ENCODE data around the gene ABCC10.
A peak's percentile ranks its signal among the peaks of the same experiment; 100 is the strongest.
"Not testable (repeated sequence)": the region's sequence is repeated elsewhere in the genome, so short reads cannot be mapped to it uniquely, and the experiment has no call there.

ABCC10 gene

GRCh38 chr6:43444036-43444435 lies 16.7 kb downstream of the ABCC10 start:
- DNase-seq (ENCODE audit: low read depth in 2 of 2), result no peak

GRCh38 chr6:43444582-43444981 lies 17.2 kb downstream of the ABCC10 start:
- no peak for DNase-seq (ENCODE audit: low read depth in 2 of 2)

- no peak for DNase-seq (ENCODE audit: low read depth in 2 of 2)
These were observed 18.2 kb downstream of the ABCC10 start for GRCh38 chr6:43445576-43445975.

DNA sequence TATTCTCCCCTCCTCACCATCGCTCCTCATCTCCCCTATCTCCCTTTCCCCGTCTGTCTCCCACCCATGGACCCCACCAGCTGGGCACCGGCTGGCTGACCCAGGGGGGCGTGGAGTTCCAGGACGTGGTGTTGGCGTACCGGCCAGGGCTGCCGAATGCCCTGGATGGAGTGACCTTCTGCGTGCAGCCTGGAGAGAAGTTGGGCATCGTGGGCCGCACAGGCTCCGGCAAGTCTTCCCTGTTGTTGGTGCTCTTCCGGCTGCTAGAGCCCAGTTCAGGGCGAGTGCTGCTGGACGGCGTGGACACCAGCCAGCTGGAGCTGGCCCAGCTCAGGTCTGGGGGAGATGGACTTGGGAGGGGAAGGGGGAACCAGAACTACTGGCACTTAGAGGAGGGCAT lies 20.3 kb downstream of the ABCC10 start:
- DNase-seq (ENCODE audit: low read depth in 2 of 2), result no peak

- no peak for DNase-seq (ENCODE audit: low read depth in 2 of 2)
These were observed 21.6 kb downstream of the ABCC10 start for GRCh38 chr6:43448916-43449315.

DNA sequence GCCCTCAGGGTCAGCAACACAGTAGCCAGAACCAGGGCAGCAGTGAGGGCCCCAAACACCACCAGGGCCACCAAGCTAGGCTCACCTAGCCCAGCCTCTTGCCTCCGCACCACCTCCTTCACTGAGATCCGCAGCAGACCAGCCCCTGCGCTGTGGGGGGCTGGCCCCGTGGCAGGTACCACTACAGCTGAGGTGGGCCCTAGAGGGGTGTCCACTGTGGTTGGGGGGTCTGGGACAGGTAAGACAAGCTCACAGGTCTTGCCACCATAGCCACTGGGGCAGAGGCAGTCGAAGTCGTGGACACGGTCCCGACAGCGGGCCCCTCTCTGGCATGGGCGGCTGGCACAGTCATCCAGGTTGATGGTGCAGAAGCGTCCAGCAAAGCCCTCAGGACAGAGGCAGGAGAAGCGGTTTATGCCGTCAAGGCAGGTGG lies 23.4 kb downstream of the ABCC10 start:
- DNase-seq (ENCODE audit: low read depth in 2 of 2), result no peak

DNA sequence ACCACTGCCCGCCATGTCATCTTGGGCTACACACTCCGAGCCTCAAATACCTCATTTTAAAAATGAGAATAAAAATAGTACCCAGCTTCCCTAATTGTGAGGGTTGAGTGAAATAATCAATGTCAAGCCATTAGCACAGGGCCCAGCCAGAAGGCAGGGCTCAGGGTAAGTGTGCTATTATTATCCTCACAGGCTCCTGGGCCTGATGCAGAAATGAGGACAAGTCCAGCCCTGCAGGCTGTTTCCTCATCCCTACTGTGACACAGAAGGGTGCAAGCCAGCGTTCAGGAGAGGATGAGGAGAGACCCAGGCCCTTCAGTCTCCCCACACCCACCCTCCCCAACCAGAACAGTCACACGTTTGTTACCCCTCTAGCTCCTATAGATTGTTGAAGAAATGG lies 24.0 kb downstream of the ABCC10 start:
- no peak for DNase-seq (ENCODE audit: low read depth in 2 of 2)

DNA sequence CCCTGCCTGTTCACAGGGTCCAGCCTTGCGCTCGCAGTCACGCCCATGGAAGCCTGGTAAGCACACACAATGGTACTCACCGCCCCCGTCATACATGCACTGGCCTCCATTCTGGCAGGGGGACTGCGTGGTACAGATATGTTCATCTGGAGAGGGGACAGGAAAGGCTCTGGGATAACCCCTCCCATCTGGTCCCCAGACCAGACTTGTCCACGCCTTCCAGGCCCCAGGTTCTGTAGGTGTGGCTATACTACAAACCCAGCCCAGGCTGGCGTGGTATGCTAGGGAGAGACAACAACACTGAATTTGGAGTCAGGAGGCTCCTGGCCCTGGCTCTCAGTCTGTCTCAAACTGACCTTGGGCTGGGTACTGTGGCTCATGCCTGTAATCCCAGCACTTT lies 24.6 kb downstream of the ABCC10 start:
- no peak for DNase-seq (ENCODE audit: low read depth in 2 of 2)

- no peak for DNase-seq (ENCODE audit: low read depth in 2 of 2)
These were observed 25.6 kb downstream of the ABCC10 start for GRCh38 chr6:43452896-43453295.

DNA sequence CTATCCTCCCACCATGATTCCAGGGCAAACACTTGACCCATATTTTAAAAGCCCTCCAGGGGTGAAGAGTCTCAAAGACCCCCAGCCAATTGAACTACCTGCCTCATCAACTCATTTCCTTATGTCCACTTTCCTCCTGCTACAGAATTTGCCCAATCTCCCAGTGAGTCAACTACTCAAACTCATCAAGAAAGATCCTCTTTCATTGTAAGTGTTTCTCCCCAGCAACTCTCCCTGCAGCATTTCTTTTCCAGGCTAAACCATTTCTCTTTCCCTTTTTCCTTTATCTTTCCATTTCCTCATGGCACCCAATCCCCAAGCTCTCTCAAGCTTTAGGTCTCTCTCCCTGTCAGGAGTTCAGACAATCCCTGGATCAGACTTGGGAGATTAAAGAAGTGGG lies 26.5 kb downstream of the ABCC10 start:
- DNase-seq (ENCODE audit: low read depth in 2 of 2), result no peak

GRCh38 chr6:43454290-43454695 lies 27.0 kb downstream of the ABCC10 start:
- peak; percentile 40 to 45 for DNase-seq (ENCODE audit: low read depth in 2 of 2)

- DNase-seq (ENCODE audit: low read depth in 2 of 2), result peak in 1 of 2 donors; percentile 22
These were observed 27.6 kb downstream of the ABCC10 start for GRCh38 chr6:43454696-43455530.

GRCh38 chr6:43455531-43456428 lies 28.4 kb downstream of the ABCC10 start, which contains the start of gene DLK2:
Gene DLK2, minus strand, starts transcription at chr6:43455548. Its CDS starts 723 bp downstream, at chr6:43454825.
- DNase-seq (ENCODE audit: low read depth in 2 of 2), result peak; percentile 61 to 65

GRCh38 chr6:43457643-43458042 lies 30.3 kb downstream of the ABCC10 start:
- no peak for DNase-seq (ENCODE audit: low read depth in 2 of 2)

GRCh38 chr6:43458154-43458553 lies 30.8 kb downstream of the ABCC10 start:
- not testable (repeated sequence) for DNase-seq (ENCODE audit: low read depth in 2 of 2)

- no peak for DNase-seq (ENCODE audit: low read depth in 2 of 2)
These were observed 32.2 kb downstream of the ABCC10 start for GRCh38 chr6:43459535-43459934.

DNA sequence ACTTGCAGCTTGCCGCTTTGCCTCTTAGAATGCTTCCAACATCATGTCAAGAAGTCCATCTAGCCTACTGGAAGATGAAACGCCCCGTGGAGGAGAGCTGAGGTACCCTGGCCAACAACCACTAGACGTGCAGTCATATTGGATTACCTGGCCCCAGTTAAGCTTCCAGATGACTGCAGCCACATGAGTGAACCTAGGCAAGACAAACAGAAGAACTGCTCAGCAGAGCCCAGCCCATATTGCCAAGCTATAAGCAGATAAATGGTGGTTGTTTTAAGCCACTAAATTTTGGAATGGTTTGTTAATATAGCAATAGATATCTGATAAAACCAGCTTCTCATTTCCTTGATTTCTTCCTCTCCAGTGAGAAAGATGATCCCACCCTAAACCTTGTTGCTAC lies 32.7 kb downstream of the ABCC10 start:
- DNase-seq (ENCODE audit: low read depth in 2 of 2), result no peak

GRCh38 chr6:43461936-43462335 lies 34.6 kb downstream of the ABCC10 start:
- no peak for DNase-seq (ENCODE audit: low read depth in 2 of 2)

GRCh38 chr6:43464337-43464736 lies 37.0 kb downstream of the ABCC10 start:
- DNase-seq (ENCODE audit: low read depth in 2 of 2), result no peak

DNA sequence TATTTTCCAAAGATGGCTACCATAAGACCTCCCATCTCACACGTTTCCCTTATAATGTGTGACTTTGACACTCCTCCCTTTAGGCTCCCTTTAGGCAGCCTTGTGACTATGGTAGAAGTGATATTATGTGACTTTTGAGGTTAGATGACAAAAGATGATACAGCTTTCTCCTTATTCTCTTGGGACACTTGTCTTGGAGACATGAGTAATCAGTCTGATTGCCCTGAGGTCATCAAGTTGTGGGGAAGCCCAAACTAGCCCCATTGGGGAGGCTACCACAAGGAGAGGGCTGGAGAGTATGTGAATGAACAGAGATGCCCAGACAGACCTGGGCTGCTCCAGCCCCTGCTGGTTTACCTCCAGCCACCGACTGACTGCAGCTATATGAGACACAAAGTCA lies 38.6 kb downstream of the ABCC10 start:
- no peak for DNase-seq (ENCODE audit: low read depth in 2 of 2)

GRCh38 chr6:43467265-43467664 lies 39.9 kb downstream of the ABCC10 start:
- DNase-seq (ENCODE audit: low read depth in 2 of 2), result not testable (repeated sequence)

DNA sequence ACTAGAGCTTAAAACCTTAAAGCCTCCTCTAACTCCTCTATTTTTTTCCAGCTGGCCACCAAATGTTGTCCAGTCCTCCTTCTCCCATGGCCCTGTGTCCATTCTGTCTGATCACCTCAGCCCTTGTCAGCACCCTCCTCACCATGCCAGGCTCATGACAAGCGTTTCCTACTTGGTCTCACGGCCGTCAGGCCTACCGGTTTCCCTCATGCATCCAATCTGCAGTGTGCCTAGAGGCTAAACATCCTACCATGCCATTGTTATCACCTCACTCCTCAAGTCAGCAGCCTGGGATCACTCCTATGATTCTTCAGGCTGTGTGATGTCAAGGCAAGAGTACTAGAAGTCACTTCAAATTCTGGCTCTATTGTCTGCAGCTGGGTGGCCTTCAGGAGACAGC lies 40.4 kb downstream of the ABCC10 start:
- no peak for DNase-seq (ENCODE audit: low read depth in 2 of 2)

- DNase-seq (ENCODE audit: low read depth in 2 of 2), result no peak
These were observed 40.9 kb downstream of the ABCC10 start for GRCh38 chr6:43468240-43468639.
